RCC 7860 (cell line): ENCODE data around the gene KDM8.

Experiments used
- DNase-seq: peaks from one replicate; pipeline ENCODE4 v3.0.0-alpha.2; 2015; ENCODE audit warnings: low spot score
- FAIRE-seq: peaks from 2 replicates; lab custom pipeline; 2012; peaks lifted over from hg19 to GRCh38; lab: Jason Lieb, UNC

KDM8 gene

GRCh38 chr16:27264151-27264550 lies 60.8 kb downstream of the KDM8 start:
- DNase-seq (peak; percentile 38), FAIRE-seq (peak; percentile 26)

GRCh38 chr16:27265982-27266381 lies 62.7 kb downstream of the KDM8 start:
- no peak for FAIRE-seq

DNA sequence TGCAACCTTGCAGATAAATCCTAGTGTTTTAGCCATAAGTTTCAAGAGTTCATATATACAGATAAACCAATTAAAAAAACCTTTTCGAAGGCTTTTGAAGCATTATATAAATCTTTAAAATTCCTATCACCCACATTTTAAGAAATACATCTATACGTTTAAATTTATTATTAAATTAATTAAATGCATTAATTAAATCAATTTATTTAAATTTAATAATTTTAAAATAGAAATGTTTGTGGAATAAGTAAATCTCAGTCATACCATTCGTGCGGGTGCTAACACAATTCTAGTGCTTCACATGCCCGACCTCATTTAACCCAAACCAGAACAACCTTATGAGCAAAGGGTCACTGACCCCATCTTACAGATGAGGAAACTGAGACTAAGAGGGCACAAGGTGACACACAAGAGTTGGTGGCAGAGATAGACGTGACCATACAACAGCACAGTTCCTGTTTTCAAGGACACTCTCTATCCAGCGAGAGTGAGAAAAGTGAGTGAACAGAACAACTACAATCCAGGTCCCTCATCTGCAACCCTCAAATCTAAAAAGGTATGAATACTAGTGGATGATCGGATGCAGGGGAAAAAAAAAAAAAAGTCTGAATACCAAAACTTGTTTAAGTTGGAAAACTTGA lies 63.8 kb downstream of the KDM8 start:
- FAIRE-seq, result no peak
- no peak for DNase-seq

More at GRCh38 chr16:27265982-27266381, 62.7 kb downstream of the KDM8 start:
- DNase-seq, result no peak

DNA sequence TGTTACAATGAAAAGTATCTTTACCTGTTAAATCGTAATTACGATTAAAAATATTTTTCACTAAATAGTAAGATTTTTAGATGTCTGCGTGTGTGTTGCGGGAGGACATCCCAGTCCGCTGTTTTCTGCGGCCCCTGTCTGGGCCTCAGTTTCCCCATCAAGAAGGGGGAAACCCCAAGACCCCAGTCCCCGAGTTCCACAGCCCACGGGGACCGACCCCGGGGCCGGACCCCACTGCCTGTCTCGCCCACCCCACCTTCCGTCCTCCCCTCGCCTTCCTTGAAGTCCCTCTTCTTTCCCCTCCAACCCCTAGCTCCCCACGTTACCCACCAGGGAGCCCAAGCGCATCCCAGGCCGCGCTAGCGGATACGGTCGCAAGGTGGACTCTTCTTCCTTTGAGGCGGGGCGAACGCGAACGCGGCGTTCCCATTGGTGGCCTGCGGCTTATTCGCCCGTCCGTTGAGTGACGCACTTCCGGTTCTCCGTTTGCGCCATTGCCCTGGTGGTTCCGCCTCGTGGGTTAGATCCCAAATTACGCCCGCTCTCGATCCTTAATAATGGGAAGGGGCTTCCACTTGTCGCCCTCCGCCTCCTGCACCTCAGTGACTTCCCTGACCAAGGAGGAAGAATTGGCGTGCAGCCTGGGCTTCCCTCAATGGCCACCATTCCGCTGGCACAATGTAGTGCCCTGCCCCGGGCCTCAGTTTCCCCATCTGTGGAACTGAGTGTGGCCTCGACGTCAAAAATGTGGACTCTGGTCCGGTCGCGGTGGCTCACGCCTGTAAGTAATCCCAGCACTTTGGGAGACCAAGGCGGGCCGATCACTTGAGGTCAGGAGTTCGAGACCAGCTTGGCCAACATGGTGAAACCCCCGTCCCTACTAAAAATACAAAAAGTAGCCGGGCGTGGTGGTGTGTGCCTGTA lies 65.3 kb downstream of the KDM8 start, which contains the start of gene NSMCE1:
Gene NSMCE1 (minus strand): TSS at position 397 of the 924 bp plus-strand sequence. CDS start 11,202 bp downstream, outside the sequence.
- peak; percentile 25 for FAIRE-seq
- peak; percentile 87 for DNase-seq

GRCh38 chr16:27269300-27270150 lies 66.2 kb downstream of the KDM8 start:
- FAIRE-seq, result no peak
- no peak for DNase-seq

- DNase-seq, result no peak
- no peak for FAIRE-seq
Measured at GRCh38 chr16:27270349-27270748, 67.0 kb downstream of the KDM8 start.
